ENCODE measurements around the gene RPL29.

The RPL29 gene

DNA sequence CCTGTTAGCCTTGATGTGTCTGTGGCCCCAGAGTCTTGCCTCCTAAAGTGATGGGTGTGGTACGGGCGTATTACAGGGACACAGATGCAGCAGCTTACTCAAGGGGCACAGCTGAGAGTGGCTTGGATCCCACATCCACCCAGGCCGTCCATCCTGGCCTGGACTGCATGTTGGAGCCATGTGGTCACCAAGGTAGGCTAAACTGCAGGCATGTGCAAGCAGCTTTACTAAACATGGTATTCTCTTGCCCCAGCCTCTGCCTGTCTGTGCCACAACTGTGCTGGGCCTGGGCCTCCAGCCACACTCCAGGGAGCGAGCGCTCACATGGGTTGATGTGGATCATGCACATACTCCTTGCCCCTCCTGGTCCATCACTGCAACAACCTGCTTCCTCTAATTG lies 46.6 kb downstream of the RPL29 start:
- TF ChIP-seq CTCF (IDR thresholded peaks at IDR 0.05; ENCODE audit: insufficient read depth, missing control alignments), result no peak
- DNase-seq (ENCODE audit: insufficient read length, low spot score) (no peak), FAIRE-seq (no peak)

DNA sequence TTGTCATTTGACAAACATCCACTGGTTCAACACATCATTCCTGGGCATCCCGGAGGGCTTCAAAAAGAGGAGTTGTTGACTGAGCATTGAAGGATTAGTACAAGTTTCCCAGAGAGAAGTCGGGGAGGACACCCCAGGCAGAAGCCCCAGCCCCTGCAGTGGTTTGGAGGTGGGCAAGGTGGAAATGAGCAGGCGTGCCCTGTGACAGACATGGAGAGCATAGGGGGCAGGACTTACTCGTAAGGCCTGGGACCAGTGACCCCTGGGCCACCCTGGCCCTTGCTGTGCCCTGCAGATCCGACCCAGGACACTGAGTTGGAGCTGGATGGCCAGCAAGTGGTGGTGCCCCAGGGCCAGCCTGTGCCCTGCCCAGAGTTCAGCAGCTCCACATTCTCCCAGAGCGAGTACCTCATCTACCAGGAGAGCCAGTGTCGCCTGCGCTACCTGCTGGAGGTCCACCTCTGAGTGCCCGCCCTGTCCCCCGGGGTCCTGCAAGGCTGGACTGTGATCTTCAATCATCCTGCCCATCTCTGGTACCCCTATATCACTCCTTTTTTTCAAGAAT lies 47.6 kb downstream of the RPL29 start:
- no peak for TF ChIP-seq CTCF (IDR thresholded peaks at IDR 0.05; ENCODE audit: insufficient read depth, missing control alignments)
- DNase-seq (ENCODE audit: insufficient read length, low spot score), result no peak
- no peak for FAIRE-seq

DNA sequence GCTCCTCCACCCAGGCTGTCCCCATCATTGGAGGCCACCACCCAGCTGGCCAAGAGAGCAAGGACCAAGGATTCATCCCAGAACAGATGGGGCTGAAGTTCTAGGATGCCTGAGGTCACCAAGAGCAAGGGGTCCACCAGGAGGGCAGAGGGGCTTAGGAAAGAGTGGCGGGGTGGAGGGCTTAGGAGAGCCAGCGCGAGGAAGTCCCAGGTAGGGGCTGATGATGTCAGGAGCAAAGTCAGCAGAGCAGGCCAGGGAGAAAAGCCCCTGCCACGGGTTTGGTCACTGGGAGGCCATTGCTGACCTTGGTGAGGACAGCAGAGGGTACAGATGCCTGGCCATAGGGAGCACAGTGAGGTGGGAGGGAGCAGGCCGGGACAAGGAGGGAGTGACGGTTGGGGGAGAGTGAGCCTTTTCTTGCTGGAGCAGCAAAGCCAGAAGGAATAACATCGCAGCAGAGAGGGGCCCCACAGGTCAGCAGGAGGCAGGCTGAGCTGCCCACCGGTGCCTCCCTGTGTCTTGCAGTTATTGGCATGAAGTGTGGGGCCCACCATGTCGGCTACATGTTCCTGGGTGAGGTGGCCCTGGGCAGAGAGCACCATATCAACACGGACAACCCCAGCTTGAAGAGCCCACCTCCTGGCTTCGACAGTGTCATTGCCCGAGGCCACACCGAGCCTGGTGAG lies 48.3 kb downstream of the RPL29 start:
- DNase-seq (ENCODE audit: insufficient read length, low spot score) (no peak), FAIRE-seq (no peak)
- TF ChIP-seq CTCF (IDR thresholded peaks at IDR 0.05; ENCODE audit: insufficient read depth, missing control alignments), result no peak

DNA sequence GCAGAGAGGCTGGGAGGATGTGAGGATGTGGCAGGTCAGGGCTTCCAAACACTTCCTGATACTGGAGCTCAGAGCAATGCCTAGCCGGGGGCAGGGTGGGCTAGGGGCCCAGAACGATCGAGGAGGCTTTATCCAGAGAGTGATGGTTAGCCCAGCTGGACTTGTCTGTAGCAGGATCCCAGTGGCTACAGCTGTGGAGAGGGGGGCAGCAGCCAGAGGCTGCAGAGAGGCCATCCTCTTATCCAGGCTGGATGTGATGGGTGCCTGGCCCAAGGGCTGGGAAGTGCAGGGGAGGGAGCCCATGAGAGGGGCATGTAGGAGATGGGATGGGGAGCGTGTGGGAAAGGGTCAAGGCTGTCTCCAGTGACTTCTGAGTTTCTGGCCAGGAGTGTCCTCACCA lies 48.9 kb downstream of the RPL29 start:
- no peak for DNase-seq (ENCODE audit: insufficient read length, low spot score)
- no peak for TF ChIP-seq CTCF (IDR thresholded peaks at IDR 0.05; ENCODE audit: insufficient read depth, missing control alignments)
- no peak for FAIRE-seq

DNA sequence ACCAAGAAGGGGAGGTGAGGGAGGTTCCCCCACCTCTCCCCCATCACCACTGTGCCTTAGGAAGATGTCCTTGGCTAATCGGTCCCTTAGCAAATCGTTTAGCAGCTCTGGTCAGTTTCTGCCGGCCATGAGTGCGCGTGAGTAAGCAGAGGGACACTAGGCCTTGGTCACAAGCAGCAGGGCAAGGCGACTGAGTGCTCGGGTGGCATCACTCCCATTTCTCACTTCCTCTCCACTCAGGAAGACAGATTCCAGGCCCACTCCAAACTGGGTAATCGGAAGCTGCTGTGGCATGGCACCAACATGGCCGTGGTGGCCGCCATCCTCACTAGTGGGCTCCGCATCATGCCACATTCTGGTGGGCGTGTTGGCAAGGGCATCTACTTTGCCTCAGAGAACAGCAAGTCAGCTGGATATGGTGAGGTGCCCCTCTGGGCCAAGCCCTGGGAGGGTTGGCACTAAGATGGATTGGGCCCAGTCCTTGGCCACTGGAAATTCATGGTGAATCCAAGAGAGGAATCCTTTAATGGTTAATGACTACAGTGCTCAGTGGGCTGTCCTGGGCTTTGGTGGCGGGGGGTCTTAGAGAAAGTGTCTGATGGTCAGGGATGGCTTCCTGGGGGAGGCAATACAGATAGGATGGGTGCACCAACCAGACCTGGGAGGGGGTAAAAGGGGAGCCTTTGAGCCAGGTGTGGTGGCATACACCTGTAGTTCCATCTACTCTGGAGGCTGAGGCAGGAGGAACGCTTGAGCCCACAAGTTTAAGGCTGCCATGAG lies 49.6 kb downstream of the RPL29 start:
- TF ChIP-seq CTCF (IDR thresholded peaks at IDR 0.05; ENCODE audit: insufficient read depth, missing control alignments), result no peak
- no peak for FAIRE-seq
- DNase-seq (ENCODE audit: insufficient read length, low spot score), result no peak

- no peak for FAIRE-seq
- no peak for TF ChIP-seq CTCF (IDR thresholded peaks at IDR 0.05; ENCODE audit: insufficient read depth, missing control alignments)
- DNase-seq (ENCODE audit: insufficient read length, low spot score), result no peak
Measured at GRCh38 chr3:51945031-51945840, 50.5 kb downstream of the RPL29 start.

Measured in D721Med (cell line).